Panc1 (cell line): ENCODE results near the gene GNAT2. TPM values are rescaled to one million over a fixed set of nuclear protein-coding genes. Genes with fewer than 3 reads are reported as not detected.

Source experiments
- ATAC-seq: fragments of 200-7000 bp; cut with Tn5 transposase; 2 replicates; pipeline ENCODE4 v1.9.1; 2020; ENCODE audit warnings: mild to moderate bottlenecking, moderate library complexity
- BruUV-seq: library from RNA; stranded (reverse); fragments of 400-500 nt; replicated peaks from 2 replicates; lab custom pipeline; 2021; lab: Mats Ljungman, UMichigan
- CTCF ChIA-PET: fragments of 300-600 bp; sonication (Branson Sonifier 250); formaldehyde crosslinking; loops from one replicate; lab custom pipeline; 2022; ENCODE audit warnings: antibody characterized with exemption; lab: Charles Lee
- POLR2A ChIA-PET: fragments of 300-600 bp; sonication (Branson Sonifier 250); formaldehyde crosslinking; loops from one replicate; lab custom pipeline; 2022; ENCODE audit warnings: antibody characterized with exemption; lab: Charles Lee
- DNase-seq: peaks from one replicate; pipeline ENCODE4 v3.0.0-alpha.2; 2010; ENCODE audit warnings: low read depth, low spot score
- H3K27ac ChIP-seq: 2 replicates; pipeline ENCODE4 v1.5.1; 2011; ENCODE audit warnings: mild to moderate bottlenecking, low read length, inconsistent platforms
- H3K27me3 ChIP-seq: fragments of 200-500 bp; sonication (Bioruptor generic); 2 replicates; pipeline ENCODE4 v1.6.0; 2014; ENCODE audit warnings: low read length, inconsistent platforms; ENCODE audit not compliant: control insufficient read depth, insufficient read depth
- H3K36me3 ChIP-seq: fragments of 200-500 bp; sonication (Bioruptor generic); 2 replicates; pipeline ENCODE4 v1.5.1; 2014; ENCODE audit warnings: inconsistent platforms, mild to moderate bottlenecking, low read length, moderate library complexity; ENCODE audit not compliant: control insufficient read depth, insufficient read depth
- H3K4me1 ChIP-seq: 2 replicates; pipeline ENCODE4 v1.5.1; 2011; ENCODE audit warnings: inconsistent platforms, mild to moderate bottlenecking, low read length, moderate library complexity; ENCODE audit not compliant: control insufficient read depth, insufficient read depth
- H3K4me3 ChIP-seq, 2 experiments: 2 replicates each; pipeline ENCODE4 v1.5.1; 2011 to 2012; ENCODE audit warnings: low read depth in 2 of 2, low read length in 2 of 2, mild to moderate bottlenecking in 2 of 2, inconsistent platforms in 1 of 2, moderate library complexity in 1 of 2
- H3K9me3 ChIP-seq: fragments of 200-500 bp; sonication (Bioruptor generic); 2 replicates; pipeline ENCODE4 v1.5.1; 2014; ENCODE audit warnings: low read depth, mild to moderate bottlenecking, inconsistent platforms, low read length, moderate library complexity; ENCODE audit not compliant: control insufficient read depth, insufficient read depth
- CTCF ChIP-seq: fragments of 450-650 bp; IDR thresholded peaks from 2 replicates; pipeline ENCODE4 v1.5.1; 2017; ENCODE audit warnings: mild to moderate bottlenecking
- POLR2AphosphoS5 ChIP-seq: IDR thresholded peaks from 2 replicates; pipeline ENCODE4 v1.6.1; 2012; ENCODE audit warnings: mild to moderate bottlenecking, low read depth, low read length, moderate library complexity
- REST ChIP-seq, 2 experiments: IDR thresholded peaks; 2 replicates each; pipeline ENCODE4 v1.6.1; 2011 to 2012; ENCODE audit warnings: low read depth in 2 of 2, control low read depth in 1 of 2, low read length in 1 of 2, mild to moderate bottlenecking in 1 of 2, moderate library complexity in 1 of 2; ENCODE audit not compliant: insufficient read depth in 1 of 2
- SIN3A ChIP-seq: IDR thresholded peaks from 2 replicates; pipeline ENCODE4 v1.6.1; 2012; ENCODE audit warnings: low read depth, mild to moderate bottlenecking, low read length, moderate library complexity, borderline replicate concordance; ENCODE audit not compliant: insufficient read depth
- in situ Hi-C: cut with HindIII; loops from 2 replicates; pipeline ENCODE4 v1.10.0; 2016; ENCODE audit warnings: low sequenced_read_pairs, low pct_unique_long_range_greater_than_20kb
- intact Hi-C: fragments of 100-400 bp; cut with micrococcal nuclease; formaldehyde crosslinking; loops from one replicate; pipeline ENCODE4 v1.10.0; 2022; ENCODE audit not compliant: unreplicated experiment
- total RNA-seq: library from RNA; stranded (reverse); gene quantifications from one replicate; pipeline ENCODE4 v1.2.1, GENCODE V29; 2021; ENCODE audit not compliant: unreplicated experiment

The GNAT2 gene
- total RNA-seq, 1 experiment from 2014 or later: 0.44 TPM

GRCh38 chr1:109641078-109641740 lies 21.8 kb upstream of the GNAT2 start:
- BruUV-seq: no TSS peak
- intact Hi-C loops: loop anchor here (5.0 kb wide), 1 partner anchor 341 kb away; the partner anchor contains the start of gene AHCYL1
- in situ Hi-C loops: no loop called here
- Histone ChIP-seq H3K36me3 (no peaks in the 10 kb centered on the region), H3K9me3 (no peaks in the 10 kb centered on the region), H3K27ac (no peak overlapping the region), H3K27me3 (no peaks in the 10 kb centered on the region), H3K4me1 (peaks cover 8% of the 10 kb centered on the region), H3K4me3 (no peak overlapping the region)
- TF ChIP-seq CTCF (no peak), SIN3A (no peak), POLR2AphosphoS5 (no peak)
- DNase-seq (no peak), ATAC-seq (no peak)
- ChIA-PET POLR2A (no interaction called here), CTCF (interaction anchor here (0.5 to 2.6 kb wide), 5 partner anchors 11 to 361 kb away, joined by 4 to 18 read pairs (median 4); partner anchors contain the start of gene AHCYL1)

- no peaks in the 10 kb centered on the region for H3K27me3 ChIP-seq
- BruUV-seq: no TSS peak
- in situ Hi-C loops: no loop called here
- H3K27ac ChIP-seq: no peak overlapping the region
- no peaks in the 10 kb centered on the region for H3K9me3 ChIP-seq
- H3K4me3 ChIP-seq: no peak overlapping the region
- intact Hi-C loops: loop anchor here (5.0 kb wide), 1 partner anchor 342 kb away; the partner anchor contains the start of gene AHCYL1
- peaks cover 8% of the 10 kb centered on the region for H3K4me1 ChIP-seq
- ChIA-PET CTCF (interaction anchor here (0.6 to 2.6 kb wide), 10 partner anchors 10 to 361 kb away, joined by 3 to 18 read pairs (median 4); partner anchors contain the start of genes AHCYL1 and GNAI3), POLR2A (interaction anchor here (0.9 kb wide), 1 partner anchor 27 kb away, joined by 3 read pairs; the partner anchor contains the start of gene GSTM2)
- DNase-seq: peak; percentile 64
- peak; percentile 64 for ATAC-seq
- TF ChIP-seq REST (IDR thresholded peaks at IDR 0.05; ENCODE audit: insufficient read depth in 1 of 2, low read depth in 2 of 2, low read length in 1 of 2) (no peak), CTCF (peak; percentile 91)
- H3K36me3 ChIP-seq: no peaks in the 10 kb centered on the region
Observed at GRCh38 chr1:109640285-109640865, 21.0 kb upstream of the GNAT2 start.
